Panc1 (cell line): ENCODE results near the gene UTF1. TPM values are rescaled to one million over a fixed set of nuclear protein-coding genes. Genes with fewer than 3 reads are reported as not detected.
A peak's percentile ranks its signal among the peaks of the same experiment; 100 is the strongest.

Experiments
- ATAC-seq: fragments of 200-7000 bp; cut with Tn5 transposase; 2 replicates; pipeline ENCODE4 v1.9.1; 2020; ENCODE audit warnings: mild to moderate bottlenecking, moderate library complexity
- BruUV-seq: library from RNA; stranded (reverse); fragments of 400-500 nt; replicated peaks from 2 replicates; lab custom pipeline; 2021; lab: Mats Ljungman, UMichigan
- CTCF ChIA-PET: fragments of 300-600 bp; sonication (Branson Sonifier 250); formaldehyde crosslinking; loops from one replicate; lab custom pipeline; 2022; ENCODE audit warnings: antibody characterized with exemption; lab: Charles Lee
- POLR2A ChIA-PET: fragments of 300-600 bp; sonication (Branson Sonifier 250); formaldehyde crosslinking; loops from one replicate; lab custom pipeline; 2022; ENCODE audit warnings: antibody characterized with exemption; lab: Charles Lee
- DNase-seq: peaks from one replicate; pipeline ENCODE4 v3.0.0-alpha.2; 2010; ENCODE audit warnings: low read depth, low spot score
- H3K27ac ChIP-seq: 2 replicates; pipeline ENCODE4 v1.5.1; 2011; ENCODE audit warnings: mild to moderate bottlenecking, low read length, inconsistent platforms
- H3K27me3 ChIP-seq: fragments of 200-500 bp; sonication (Bioruptor generic); 2 replicates; pipeline ENCODE4 v1.6.0; 2014; ENCODE audit warnings: low read length, inconsistent platforms; ENCODE audit not compliant: control insufficient read depth, insufficient read depth
- H3K36me3 ChIP-seq: fragments of 200-500 bp; sonication (Bioruptor generic); 2 replicates; pipeline ENCODE4 v1.5.1; 2014; ENCODE audit warnings: inconsistent platforms, mild to moderate bottlenecking, low read length, moderate library complexity; ENCODE audit not compliant: control insufficient read depth, insufficient read depth
- H3K4me1 ChIP-seq: 2 replicates; pipeline ENCODE4 v1.5.1; 2011; ENCODE audit warnings: inconsistent platforms, mild to moderate bottlenecking, low read length, moderate library complexity; ENCODE audit not compliant: control insufficient read depth, insufficient read depth
- H3K4me3 ChIP-seq, 2 experiments: 2 replicates each; pipeline ENCODE4 v1.5.1; 2011 to 2012; ENCODE audit warnings: low read depth in 2 of 2, low read length in 2 of 2, mild to moderate bottlenecking in 2 of 2, inconsistent platforms in 1 of 2, moderate library complexity in 1 of 2
- H3K9me3 ChIP-seq: fragments of 200-500 bp; sonication (Bioruptor generic); 2 replicates; pipeline ENCODE4 v1.5.1; 2014; ENCODE audit warnings: low read depth, mild to moderate bottlenecking, inconsistent platforms, low read length, moderate library complexity; ENCODE audit not compliant: control insufficient read depth, insufficient read depth
- CTCF ChIP-seq: fragments of 450-650 bp; IDR thresholded peaks from 2 replicates; pipeline ENCODE4 v1.5.1; 2017; ENCODE audit warnings: mild to moderate bottlenecking
- POLR2AphosphoS5 ChIP-seq: IDR thresholded peaks from 2 replicates; pipeline ENCODE4 v1.6.1; 2012; ENCODE audit warnings: mild to moderate bottlenecking, low read depth, low read length, moderate library complexity
- REST ChIP-seq, 2 experiments: IDR thresholded peaks; 2 replicates each; pipeline ENCODE4 v1.6.1; 2011 to 2012; ENCODE audit warnings: low read depth in 2 of 2, control low read depth in 1 of 2, low read length in 1 of 2, mild to moderate bottlenecking in 1 of 2, moderate library complexity in 1 of 2; ENCODE audit not compliant: insufficient read depth in 1 of 2
- SIN3A ChIP-seq: IDR thresholded peaks from 2 replicates; pipeline ENCODE4 v1.6.1; 2012; ENCODE audit warnings: low read depth, mild to moderate bottlenecking, low read length, moderate library complexity, borderline replicate concordance; ENCODE audit not compliant: insufficient read depth
- TCF7L2 ChIP-seq: IDR thresholded peaks from 2 replicates; pipeline ENCODE4 v1.6.1; 2011; ENCODE audit warnings: mild to moderate bottlenecking, low read depth, low read length, inconsistent platforms
- in situ Hi-C: cut with HindIII; loops from 2 replicates; pipeline ENCODE4 v1.10.0; 2016; ENCODE audit warnings: low sequenced_read_pairs, low pct_unique_long_range_greater_than_20kb
- intact Hi-C: fragments of 100-400 bp; cut with micrococcal nuclease; formaldehyde crosslinking; loops from one replicate; pipeline ENCODE4 v1.10.0; 2022; ENCODE audit not compliant: unreplicated experiment
- total RNA-seq: library from RNA; stranded (reverse); gene quantifications from one replicate; pipeline ENCODE4 v1.2.1, GENCODE V29; 2021; ENCODE audit not compliant: unreplicated experiment

Gene UTF1
- total RNA-seq, 1 experiment from 2014 or later, result not detected

- CTCF ChIA-PET, result interaction anchor here (1.2 kb wide), 1 partner anchor 52 kb away, joined by 3 read pairs; no protein-coding TSS in a partner anchor
- Histone ChIP-seq H3K9me3 (no peaks in the 10 kb centered on the region), H3K36me3 (no peaks in the 10 kb centered on the region; the same call in 1 of the 2 replicates), H3K27ac (no peak overlapping the region), H3K4me1 (peaks cover 44% of the 10 kb centered on the region), H3K4me3 (no peak overlapping the region), H3K27me3 (no peaks in the 10 kb centered on the region)
- ATAC-seq (0 out of 2 replicates have a peak, but pooled peaks have one; percentile 6), DNase-seq (no peak)
- BruUV-seq, result no TSS peak
- POLR2A ChIA-PET, result no interaction called here
- intact Hi-C loops (no loop called here), in situ Hi-C loops (no loop called here)
- TF ChIP-seq REST (IDR thresholded peaks at IDR 0.05; ENCODE audit: insufficient read depth in 1 of 2, low read depth in 2 of 2, low read length in 1 of 2) (no peak), TCF7L2 (no peak; the same call in 1 of the 2 replicates), POLR2AphosphoS5 (no peak), CTCF (no peak), SIN3A (no peak)
These were observed 47.4 kb downstream of the UTF1 start for GRCh38 chr10:133277277-133277992.

- CTCF ChIA-PET, result interaction anchor here (1.2 kb wide), 1 partner anchor 51 kb away, joined by 3 read pairs; no protein-coding TSS in a partner anchor
- Histone ChIP-seq H3K4me3 (no peak overlapping the region), H3K27ac (no peak overlapping the region), H3K36me3 (no peaks in the 10 kb centered on the region; the same call in 1 of the 2 replicates), H3K4me1 (peaks cover 44% of the 10 kb centered on the region), H3K27me3 (no peaks in the 10 kb centered on the region), H3K9me3 (no peaks in the 10 kb centered on the region)
- in situ Hi-C loops (no loop called here), intact Hi-C loops (no loop called here)
- POLR2A ChIA-PET, result no interaction called here
- no peak for DNase-seq
- peak; percentile 8 for ATAC-seq
- TF ChIP-seq SIN3A (no peak), TCF7L2 (peak; percentile 82), CTCF (no peak)
- BruUV-seq, result no TSS peak
These were observed 48.1 kb downstream of the UTF1 start for GRCh38 chr10:133277993-133278576.
